H1 (cell line): Measurements from ENCODE around the gene SH3PXD2B. TPM values are rescaled to one million over a fixed set of nuclear protein-coding genes. Genes with fewer than 3 reads are reported as not detected.

ENCODE experiments used
- CTCF ChIA-PET: fragments of 300-600 bp; sonication (Branson Sonifier 250); formaldehyde crosslinking; loops from one replicate; lab custom pipeline; 2021; ENCODE audit not compliant: partially characterized antibody; lab: Charles Lee
- POLR2A ChIA-PET: fragments of 300-600 bp; sonication (Branson Sonifier 250); formaldehyde crosslinking; loops from one replicate; lab custom pipeline; 2021; ENCODE audit warnings: inconsistent platforms; ENCODE audit not compliant: partially characterized antibody; lab: Charles Lee
- DNase-seq, 2 experiments: peaks; one replicate each; pipeline versions ENCODE4 v3.0.0 to v3.0.0-alpha.2; 2010 to 2022; ENCODE audit warnings: low spot score in 2 of 2, low read depth in 1 of 2, mixed read lengths in 1 of 2
- FAIRE-seq: peaks from 2 replicates; lab custom pipeline; 2011; peaks lifted over from hg19 to GRCh38; lab: Jason Lieb, UNC
- H2AFZ ChIP-seq: 2 replicates; pipeline ENCODE4 v1.8.1; 2012; ENCODE audit warnings: low read length, inconsistent platforms
- H2AK5ac ChIP-seq: 2 replicates; pipeline ENCODE4 v1.6.1; 2013; ENCODE audit warnings: low read depth, low read length
- H2BK120ac ChIP-seq: replicated peaks from 2 replicates; pipeline ENCODE3; 2013; ENCODE audit warnings: low read depth, low read length, inconsistent platforms
- H2BK12ac ChIP-seq: 2 replicates; pipeline ENCODE4 v1.6.1; 2013; ENCODE audit warnings: low read depth, low read length
- H2BK15ac ChIP-seq: 2 replicates; pipeline ENCODE4 v1.6.1; 2013; ENCODE audit warnings: low read length
- H2BK20ac ChIP-seq: 2 replicates; pipeline ENCODE4 v1.6.1; 2013; ENCODE audit warnings: low read length
- H2BK5ac ChIP-seq: 2 replicates; pipeline ENCODE4 v1.6.1; 2013; ENCODE audit warnings: low read depth, low read length
- H3K14ac ChIP-seq: 2 replicates; pipeline ENCODE4 v1.6.1; 2013; ENCODE audit warnings: inconsistent platforms; ENCODE audit not compliant: insufficient read length
- H3K18ac ChIP-seq: 2 replicates; pipeline ENCODE4 v1.6.1; 2013; ENCODE audit warnings: low read length; ENCODE audit errors: extremely low read depth
- H3K23ac ChIP-seq: 2 replicates; pipeline ENCODE4 v1.6.1; 2013; ENCODE audit warnings: inconsistent platforms; ENCODE audit not compliant: insufficient read length
- H3K23me2 ChIP-seq: 2 replicates; pipeline ENCODE4 v1.6.1; 2013; ENCODE audit warnings: low read depth, low read length
- H3K27ac ChIP-seq: 2 replicates; pipeline ENCODE4 v1.6.1; 2011; ENCODE audit warnings: low read depth, low read length, inconsistent platforms
- H3K27me3 ChIP-seq, 4 experiments: replicated peaks in 1 of 4; 1 replicate in 1 of 4; 2 replicates in 3 of 4; pipeline versions ENCODE4 v1.6.1 to v1.8.1; 2011 to 2013; ENCODE audit warnings: low read length in 3 of 4, mild to moderate bottlenecking in 3 of 4, inconsistent platforms in 2 of 4, mixed read lengths in 2 of 4, moderate library complexity in 1 of 4; ENCODE audit not compliant: control insufficient read depth in 3 of 4, insufficient read depth in 3 of 4; ENCODE audit errors: extremely low read depth in 1 of 4
- H3K36me3 ChIP-seq, 4 experiments: 2 replicates each; pipeline versions ENCODE4 v1.6.1 to v1.8.1; 2011 to 2013; ENCODE audit warnings: mild to moderate bottlenecking in 4 of 4, low read length in 3 of 4, moderate library complexity in 2 of 4, control low read depth in 1 of 4, inconsistent platforms in 1 of 4; ENCODE audit not compliant: insufficient read depth in 4 of 4, control insufficient read depth in 2 of 4
- H3K4ac ChIP-seq: replicated peaks from 2 replicates; pipeline ENCODE3; 2013; ENCODE audit warnings: low read length, low read depth, mixed read lengths, inconsistent platforms; ENCODE audit not compliant: insufficient read length
- H3K4me1 ChIP-seq, 4 experiments: replicated peaks in 1 of 4; 1 replicate in 1 of 4; 2 replicates in 3 of 4; pipeline versions ENCODE4 v1.6.1 to v1.8.1; 2011 to 2013; ENCODE audit warnings: low read length in 3 of 4, inconsistent platforms in 2 of 4, mixed read lengths in 1 of 4; ENCODE audit not compliant: insufficient read depth in 4 of 4, control insufficient read depth in 3 of 4
- H3K4me2 ChIP-seq, 2 experiments: 2 replicates each; pipeline versions ENCODE4 v1.6.1 to v1.8.1; 2011 to 2013; ENCODE audit warnings: low read depth in 2 of 2, low read length in 2 of 2, control low read depth in 1 of 2, inconsistent platforms in 1 of 2, mild to moderate bottlenecking in 1 of 2; ENCODE audit not compliant: insufficient read depth in 1 of 2
- H3K4me3 ChIP-seq, 4 experiments: fragments of 200-600, 300-600 bp in 1 of 4; sonication (generic), shearing (Covaris generic), sonication (Bioruptor Twin) in 1 of 4; 2 replicates each; pipeline versions ENCODE4 v1.5.1 to v1.8.1; 2011 to 2016; ENCODE audit warnings: low read length in 4 of 4, low read depth in 3 of 4, control low read depth in 2 of 4, inconsistent platforms in 2 of 4, mild to moderate bottlenecking in 2 of 4, mixed read lengths in 1 of 4, moderate library complexity in 1 of 4; ENCODE audit not compliant: insufficient read depth in 2 of 4; ENCODE audit errors: extremely low read depth in 1 of 4
- H3K56ac ChIP-seq: replicated peaks from 2 replicates; pipeline ENCODE3; 2013; ENCODE audit warnings: low read depth, mild to moderate bottlenecking, mixed read lengths, low read length, inconsistent platforms; ENCODE audit not compliant: insufficient read length
- H3K79me1 ChIP-seq: 2 replicates; pipeline ENCODE4 v1.6.1; 2013; ENCODE audit warnings: low read depth, low read length, control low read depth
- H3K79me2 ChIP-seq, 2 experiments: 2 replicates each; pipeline versions ENCODE4 v1.6.1 to v1.8.1; 2012 to 2013; ENCODE audit warnings: low read length in 2 of 2, mild to moderate bottlenecking in 2 of 2, inconsistent platforms in 1 of 2; ENCODE audit not compliant: insufficient read depth in 2 of 2, control insufficient read depth in 1 of 2
- H3K9ac ChIP-seq, 4 experiments: replicated peaks in 1 of 4; 1 replicate in 1 of 4; 2 replicates in 3 of 4; pipeline versions ENCODE4 v1.6.1 to v1.8.1; 2011 to 2013; ENCODE audit warnings: low read depth in 3 of 4, low read length in 3 of 4, control low read depth in 2 of 4, mild to moderate bottlenecking in 2 of 4, moderate library complexity in 2 of 4, inconsistent platforms in 1 of 4; ENCODE audit errors: extremely low read depth in 1 of 4
- H3K9me3 ChIP-seq, 2 experiments: 2 replicates each; pipeline versions ENCODE4 v1.6.1 to v1.8.1; 2012 to 2013; ENCODE audit warnings: mild to moderate bottlenecking in 2 of 2, moderate library complexity in 2 of 2, control low read depth in 1 of 2, inconsistent platforms in 1 of 2, low read depth in 1 of 2, low read length in 1 of 2, mixed read lengths in 1 of 2; ENCODE audit not compliant: insufficient read depth in 2 of 2
- H4K20me1 ChIP-seq, 2 experiments: replicated peaks in 1 of 2; 2 replicates each; pipeline versions ENCODE3 to v1.8.1; 2011 to 2013; ENCODE audit warnings: inconsistent platforms in 2 of 2, low read length in 2 of 2, mild to moderate bottlenecking in 1 of 2; ENCODE audit not compliant: insufficient read depth in 2 of 2, control insufficient read depth in 1 of 2
- H4K5ac ChIP-seq: 2 replicates; pipeline ENCODE4 v1.6.1; 2013; ENCODE audit warnings: low read length, low read depth, mixed read lengths, inconsistent platforms; ENCODE audit not compliant: insufficient read length
- H4K8ac ChIP-seq: 2 replicates; pipeline ENCODE4 v1.8.0; 2013; ENCODE audit warnings: mild to moderate bottlenecking, moderate library complexity, low read length, inconsistent platforms; ENCODE audit not compliant: insufficient read depth; ENCODE audit errors: extremely low read depth
- H4K91ac ChIP-seq: replicated peaks from 2 replicates; pipeline ENCODE3; 2013; ENCODE audit warnings: low read length, mixed read lengths, inconsistent platforms; ENCODE audit not compliant: insufficient read length
- CHD2 ChIP-seq: IDR thresholded peaks from 2 replicates; pipeline ENCODE4 v1.6.1; 2012; ENCODE audit warnings: low read length, improper control_type of control experiment
- CTBP2 ChIP-seq: IDR thresholded peaks from 2 replicates; pipeline ENCODE4 v1.7.0; 2011; ENCODE audit warnings: borderline replicate concordance, mild to moderate bottlenecking, moderate library complexity, mixed read lengths, low read length; ENCODE audit not compliant: insufficient read depth, insufficient read length
- RNF2 ChIP-seq: fragments of 200-900, 300-1000 bp; sonication (generic); IDR thresholded peaks from 2 replicates; pipeline ENCODE4 v1.7.1; 2016; ENCODE audit warnings: borderline replicate concordance, low read depth, mild to moderate bottlenecking, antibody characterized with exemption, low read length; ENCODE audit not compliant: poor library complexity, severe bottlenecking; ENCODE audit errors: missing control alignments
- SP1 ChIP-seq: IDR thresholded peaks from 2 replicates; pipeline ENCODE4 v1.6.1; 2011; ENCODE audit warnings: low read depth, low read length
- WGBS, 2 experiments: shearing (Covaris generic) in 1 of 2; methylation state at CpG; one replicate each; pipeline versions ENCODE4 v1.1.6 to v1.1.7; 2013 to 2015; ENCODE audit warnings: low lambda C conversion rate in 2 of 2, mixed read lengths in 2 of 2, inconsistent platforms in 1 of 2, low coverage in 1 of 2, missing lambda C conversion rate in 1 of 2; ENCODE audit not compliant: insufficient replicate concordance in 2 of 2, insufficient coverage in 1 of 2, insufficient read length in 1 of 2; ENCODE audit errors: extremely low coverage in 1 of 2, missing lambda C conversion rate in 1 of 2; 5-methylcytosine and 5-hydroxymethylcytosine counted together
- polyA plus RNA-seq, 7 experiments: library from polyadenylated mRNA; depleted of rRNA in 3 of 7; stranded (reverse) in 5 of 7; unstranded in 2 of 7; fragments of >200 nt in 5 of 7; fragments of 200-250 nt in 2 of 7; gene quantifications; 1 replicate in 5 of 7; 2 replicates in 1 of 7; 4 replicates in 1 of 7; pipeline versions ENCODE4 v1.2.1 to v1.2.3, GENCODE V29; 2011 to 2013; ENCODE audit warnings: missing spikeins in 2 of 7, mixed read lengths in 2 of 7
- total RNA-seq: library from RNA; stranded (reverse); fragmentation: NEBNext Ultra II Directional; extraction: Animal tissue kit (Norgen Biotek cat#: 25700); gene quantifications from 2 replicates; pipeline ENCODE4 v1.2.1, GENCODE V29; 2021
- TF ChIP-seq, protein P1 (sequence below): IDR thresholded peaks from 2 replicates; pipeline ENCODE4 v1.6.1; 2011; ENCODE audit warnings: low read length, improper control_type of control experiment

Gene SH3PXD2B
- total and polyA plus RNA-seq, 2 of the 8 experiments (the other 6 are each of a cell fraction or from before 2014, with no cell fraction given), result 32.9 to 72.9 TPM

DNA sequence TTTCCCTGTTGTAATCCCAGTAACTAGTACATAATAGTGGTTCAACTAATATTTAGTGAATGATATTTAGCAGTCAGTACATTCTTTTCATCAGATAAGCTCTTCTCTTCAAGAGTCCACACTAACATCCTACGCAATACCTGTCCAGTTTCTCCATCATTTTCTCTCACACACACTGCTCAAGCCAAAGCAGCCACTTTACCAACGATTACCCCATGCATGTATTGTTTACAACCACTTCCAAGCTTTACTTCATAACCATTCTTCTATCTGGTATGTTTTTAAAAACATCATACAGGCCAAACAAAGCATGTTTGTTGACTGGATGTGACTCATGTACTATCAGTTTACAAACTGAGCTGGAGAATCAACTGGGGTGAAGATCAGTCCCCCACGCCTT is 178.1 kb downstream of the SH3PXD2B start:
- peak overlapping the region; percentile 29; the same call in 1 of the 2 replicates for H2AK5ac ChIP-seq
- peak overlapping the region in 1 of 2 experiments; percentile 12; a peak in 1 of 4 replicates for H3K4me2 ChIP-seq
- no peak overlapping the region for H2BK5ac ChIP-seq
- no peak overlapping the region for H2BK12ac ChIP-seq
- peaks cover 13 to 18% of the 10 kb centered on the region in 2 experiments for H4K20me1 ChIP-seq
- H3K9me3 ChIP-seq, result no peaks in the 10 kb centered on the region
- peaks cover 0 to 4% (median 0%) of the 10 kb centered on the region in 4 experiments; a peak in 3 of 7 replicates for H3K4me1 ChIP-seq
- FAIRE-seq, result no peak
- ChIA-PET CTCF (interaction anchor here (0.6 to 0.8 kb wide), 2 partner anchors 17 to 127 kb away, joined by 3 read pairs; no protein-coding TSS in a partner anchor), POLR2A (interaction anchor here (0.8 to 1.7 kb wide), 3 partner anchors 10 to 49 kb away, joined by 3 to 7 read pairs (median 3); no protein-coding TSS in a partner anchor)
- no peak overlapping the region for H3K14ac ChIP-seq
- H3K9ac ChIP-seq, result no peak overlapping the region
- no peak overlapping the region for H3K27ac ChIP-seq
- WGBS, 2 experiments, result 81% methylated on average over 3 of the region's 3 CpGs; no CpG with 5 or more reads in 1 of the 2 experiments
- H3K56ac ChIP-seq, result no peak overlapping the region
- H4K91ac ChIP-seq, result no peak overlapping the region
- H3K79me2 ChIP-seq, result peaks cover 46 to 96% of the 10 kb centered on the region in 2 experiments
- H3K4me3 ChIP-seq, result no peak overlapping the region
- no peaks in the 10 kb centered on the region for H3K23me2 ChIP-seq
- H2BK15ac ChIP-seq, result no peak overlapping the region
- TF ChIP-seq CTBP2, result no peak
- TF ChIP-seq SP1, result no peak
- TF ChIP-seq, protein P1, sequence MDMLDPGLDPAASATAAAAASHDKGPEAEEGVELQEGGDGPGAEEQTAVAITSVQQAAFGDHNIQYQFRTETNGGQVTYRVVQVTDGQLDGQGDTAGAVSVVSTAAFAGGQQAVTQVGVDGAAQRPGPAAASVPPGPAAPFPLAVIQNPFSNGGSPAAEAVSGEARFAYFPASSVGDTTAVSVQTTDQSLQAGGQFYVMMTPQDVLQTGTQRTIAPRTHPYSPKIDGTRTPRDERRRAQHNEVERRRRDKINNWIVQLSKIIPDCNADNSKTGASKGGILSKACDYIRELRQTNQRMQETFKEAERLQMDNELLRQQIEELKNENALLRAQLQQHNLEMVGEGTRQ, result no peak
- no peak for TF ChIP-seq RNF2
- no peak for TF ChIP-seq CHD2
- TF ChIP-seq, all 59 proteins: peak for 0
- no peak overlapping the region for H3K18ac ChIP-seq
- no peak overlapping the region for H4K5ac ChIP-seq
- no peak overlapping the region for H3K23ac ChIP-seq
- no peak overlapping the region for H3K4ac ChIP-seq
- no peak overlapping the region for H2BK120ac ChIP-seq
- no peak overlapping the region for H2AFZ ChIP-seq
- DNase-seq, result no peak
- H3K79me1 ChIP-seq, result peaks cover 2% of the 10 kb centered on the region; the same call in 1 of the 2 replicates
- no peaks in the 10 kb centered on the region for H3K36me3 ChIP-seq
- H2BK20ac ChIP-seq, result no peak overlapping the region
- no peak overlapping the region for H4K8ac ChIP-seq
- no peaks in the 10 kb centered on the region for H3K27me3 ChIP-seq
